Stimulated activated CD8-positive, alpha-beta memory T cell treated with anti-CD3 and anti-CD28 coated beads, Interleukin-12 subunit alpha, Interleukin-12 subunit beta, amount 100 ng/mL, for 1 hour (primary cell): ENCODE measurements around the gene FBXL17.
"Not testable (repeated sequence)": the region's sequence is repeated elsewhere in the genome, so short reads cannot be mapped to it uniquely, and the experiment has no call there.

Source experiments
- DNase-seq: peaks from one replicate; pipeline ENCODE4 v3.0.0-alpha.2; 2020; ENCODE audit warnings: low read depth

FBXL17 gene

GRCh38 chr5:108303611-108304010 is 78.3 kb downstream of the FBXL17 start:
- no peak for DNase-seq

GRCh38 chr5:108303086-108303485 is 78.8 kb downstream of the FBXL17 start:
- DNase-seq = no peak

- DNase-seq = no peak
These were observed 84.8 kb downstream of the FBXL17 start for GRCh38 chr5:108297042-108297601.

- DNase-seq = no peak
These were observed 86.1 kb downstream of the FBXL17 start for GRCh38 chr5:108295578-108296368.

DNA sequence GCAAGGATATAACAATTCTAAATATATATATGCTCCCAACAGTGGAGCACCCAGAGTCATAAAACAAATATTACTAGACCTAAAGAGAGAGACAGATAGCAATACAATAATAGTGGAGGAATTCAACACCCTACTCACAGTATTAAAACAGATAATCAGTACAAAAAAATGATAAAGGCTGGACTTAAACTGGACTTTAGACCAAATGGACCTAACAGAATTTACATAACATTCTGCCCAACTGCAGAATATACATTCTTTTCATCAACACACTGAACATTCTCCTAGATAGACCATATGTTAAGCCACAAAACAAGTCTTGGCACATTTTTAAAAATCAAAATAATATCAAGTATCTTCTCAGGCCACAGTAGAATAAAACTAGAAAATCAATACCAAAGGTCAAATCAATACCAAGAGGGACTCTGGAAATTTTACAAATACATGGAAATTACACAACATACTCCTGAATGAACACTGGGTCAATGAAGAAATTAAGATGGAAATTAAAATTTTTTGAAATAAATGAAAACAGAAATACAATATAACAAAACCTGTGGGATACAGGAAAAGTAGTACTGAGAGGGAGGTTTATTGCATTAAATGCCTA is 100.8 kb downstream of the FBXL17 start:
- DNase-seq = no peak

GRCh38 chr5:108280248-108280647 is 101.7 kb downstream of the FBXL17 start:
- no peak for DNase-seq

DNA sequence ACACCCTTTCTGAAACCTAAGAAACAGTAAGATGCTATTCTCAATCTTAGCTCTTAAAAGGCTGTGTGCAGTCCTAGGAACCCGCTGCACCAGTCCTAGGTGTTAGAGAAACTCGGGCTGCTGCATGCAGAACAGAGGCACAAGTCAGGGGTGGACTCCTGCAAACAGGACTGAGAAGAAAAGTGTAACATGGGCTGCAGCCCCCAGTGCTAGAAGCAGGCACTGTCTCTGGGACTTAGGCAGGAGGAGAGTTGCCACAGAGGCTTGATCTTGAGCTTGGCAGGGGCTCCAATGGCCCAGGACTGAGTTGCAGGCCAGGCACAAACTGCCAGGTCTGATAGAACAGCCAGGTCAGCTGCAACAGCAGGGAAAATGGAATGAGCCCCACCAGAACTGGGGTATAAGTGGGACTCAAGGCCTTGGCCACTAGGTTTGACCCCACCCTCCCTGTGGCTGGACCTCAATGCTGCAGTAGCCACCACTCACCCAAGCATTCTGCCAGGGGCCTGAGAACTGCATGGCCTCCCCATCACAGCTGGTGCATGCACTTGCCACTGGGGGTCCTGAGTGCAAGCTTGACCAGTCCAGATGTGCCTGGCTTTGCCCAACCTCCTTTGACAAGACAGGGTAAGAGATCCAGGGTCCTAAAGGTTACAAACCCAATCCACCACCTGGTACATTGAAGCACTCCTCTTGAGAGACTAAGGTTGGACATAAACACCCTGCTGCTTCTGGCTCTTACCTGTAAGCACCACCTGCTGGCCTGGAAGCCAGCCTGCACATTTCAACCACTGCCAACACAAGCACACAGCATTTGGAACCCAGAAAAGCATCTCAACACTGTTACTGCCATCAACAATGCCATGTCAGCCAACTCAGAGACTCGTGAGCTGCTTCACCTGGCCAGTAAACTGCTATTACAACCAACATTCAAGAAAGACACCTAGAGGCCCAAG is 103.3 kb downstream of the FBXL17 start:
- no peak for DNase-seq

DNA sequence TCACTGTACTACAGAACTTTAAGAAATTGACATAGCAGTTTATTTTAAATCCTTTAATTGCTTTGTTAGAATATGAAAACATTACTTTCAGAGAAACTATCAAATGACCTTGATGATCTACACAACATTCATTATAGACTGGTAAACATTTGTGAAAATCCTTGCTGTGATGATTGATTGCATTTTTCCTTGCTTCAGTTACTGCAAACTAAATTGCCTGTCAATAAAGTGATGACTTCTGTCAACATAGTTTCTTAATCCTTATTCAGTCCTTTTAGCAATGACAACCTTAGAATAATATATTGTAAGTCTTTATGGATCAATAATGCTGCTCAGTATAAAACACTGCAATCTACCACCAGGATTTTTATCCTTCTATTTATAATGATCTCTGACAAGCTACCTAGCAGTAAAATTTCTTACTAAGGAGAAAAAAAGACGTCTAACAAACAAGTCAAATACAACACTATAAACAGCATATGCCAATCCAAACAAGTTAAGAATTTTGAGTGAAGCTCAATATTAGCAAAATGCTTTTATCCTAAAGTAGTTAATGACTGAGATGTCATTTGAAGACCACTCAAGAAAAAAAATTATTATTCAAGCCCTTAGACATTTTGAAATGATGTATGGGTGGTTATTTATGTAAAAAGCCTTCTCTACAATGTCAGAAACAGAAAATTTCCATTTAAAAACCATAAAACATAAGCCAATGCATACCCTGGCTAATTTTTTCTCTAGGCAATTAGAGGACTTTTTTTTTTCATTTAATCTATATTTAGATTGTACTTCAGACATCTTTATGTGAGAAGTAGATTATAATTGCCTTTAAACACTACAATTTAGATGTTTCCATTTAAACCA is 105.5 kb downstream of the FBXL17 start:
- no peak for DNase-seq

- not testable (repeated sequence) for DNase-seq
These were observed 107.8 kb downstream of the FBXL17 start for GRCh38 chr5:108274080-108274479.

DNA sequence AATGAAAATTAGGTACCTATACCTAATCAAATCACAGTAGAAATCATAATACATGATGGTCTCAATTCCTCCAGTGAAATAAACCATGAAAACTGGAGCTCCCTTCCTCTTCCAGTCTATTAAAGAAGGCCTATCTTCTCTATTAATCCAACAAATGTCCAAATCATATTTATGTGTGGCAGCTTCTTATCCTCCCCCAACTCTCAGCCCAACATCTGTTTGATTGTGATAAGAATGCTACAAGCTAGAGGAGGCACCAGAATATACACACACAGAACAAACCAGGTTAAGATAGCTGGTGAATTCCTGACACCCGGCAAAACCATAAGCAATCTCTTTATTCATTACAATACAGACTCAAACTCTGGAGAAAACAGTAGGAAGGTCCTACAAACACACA is 110.8 kb downstream of the FBXL17 start:
- no peak for DNase-seq

DNA sequence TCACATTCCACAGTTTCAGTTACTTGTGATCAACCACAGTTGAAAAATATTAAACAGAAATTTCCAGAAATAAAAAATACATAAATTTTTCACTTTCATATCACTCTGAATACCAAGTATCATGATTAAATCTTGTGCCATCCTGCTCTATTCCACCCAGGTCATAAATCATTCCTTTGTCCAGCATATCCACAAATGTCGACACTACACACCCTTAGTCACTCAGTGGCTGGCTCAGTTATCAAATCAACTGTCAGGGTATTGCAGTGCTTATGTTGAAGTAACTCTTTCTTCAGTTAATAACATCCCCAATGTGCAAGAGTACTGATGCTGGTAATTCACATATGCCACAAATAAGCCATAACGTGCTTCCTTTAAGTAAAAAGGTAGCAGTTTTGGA is 115.7 kb downstream of the FBXL17 start:
- no peak for DNase-seq

DNA sequence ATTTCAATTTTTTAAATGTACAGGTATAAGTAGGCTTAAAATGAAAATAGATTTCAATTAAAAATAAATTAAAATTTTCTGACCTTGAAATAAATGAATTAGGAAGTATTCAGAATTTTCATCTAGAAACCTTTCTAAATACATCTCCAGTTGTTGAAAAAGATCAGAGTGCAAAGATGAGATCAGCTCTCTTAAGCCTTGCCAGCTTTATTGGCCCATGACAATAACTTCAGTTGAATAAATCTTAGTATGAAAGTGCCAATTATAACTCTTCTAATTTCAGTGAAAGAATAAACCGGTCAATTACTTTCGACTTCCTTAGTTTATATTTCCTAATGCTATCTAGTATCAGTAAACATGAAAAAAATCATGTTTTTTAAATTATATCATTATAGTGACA is 117.4 kb downstream of the FBXL17 start:
- no peak for DNase-seq

GRCh38 chr5:108263338-108263737 is 118.6 kb downstream of the FBXL17 start:
- DNase-seq = no peak

GRCh38 chr5:108260858-108261170 is 121.1 kb downstream of the FBXL17 start:
- no peak for DNase-seq

GRCh38 chr5:108260117-108260857 is 121.6 kb downstream of the FBXL17 start:
- DNase-seq = peak; percentile 48

DNA sequence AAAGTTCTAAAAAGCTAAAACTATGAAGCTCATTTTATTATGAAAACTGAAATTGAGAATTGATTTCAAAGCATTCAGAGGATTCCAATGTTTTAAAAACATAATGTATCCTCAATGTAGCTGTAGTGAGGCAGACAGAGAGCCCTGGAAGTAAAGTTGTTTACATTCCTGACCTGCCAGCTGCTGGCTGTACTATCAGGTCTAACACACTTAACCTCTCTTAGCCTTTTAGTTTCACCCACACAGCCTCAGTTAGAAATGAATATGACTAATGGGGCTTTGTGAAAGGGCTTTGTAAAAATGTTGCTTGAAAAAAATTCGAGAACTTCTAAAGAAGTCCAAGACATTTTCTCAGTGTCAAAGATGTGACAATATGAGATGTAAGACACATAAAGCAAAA is 122.6 kb downstream of the FBXL17 start:
- DNase-seq = no peak

GRCh38 chr5:108257996-108258395 is 123.9 kb downstream of the FBXL17 start:
- no peak for DNase-seq

- no peak for DNase-seq
These were observed 126.4 kb downstream of the FBXL17 start for GRCh38 chr5:108255468-108255867.

DNA sequence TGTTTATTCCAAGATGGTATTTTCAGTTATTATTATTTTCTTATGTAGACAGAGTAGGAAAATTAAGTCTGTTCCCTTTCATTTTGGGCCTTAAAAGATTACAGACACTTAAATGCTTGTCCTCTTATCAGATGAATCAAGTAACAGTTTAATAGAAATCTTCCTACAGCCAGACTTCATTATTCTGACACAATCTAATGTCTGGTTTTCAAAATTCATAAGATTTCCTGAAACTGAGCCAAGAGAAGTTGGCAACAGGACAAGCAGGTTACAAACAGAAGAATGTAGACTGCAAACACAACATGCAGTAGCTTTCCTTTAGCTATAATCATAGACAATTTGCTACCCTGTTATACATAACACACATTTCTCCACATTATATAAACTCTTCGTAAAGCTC is 130.5 kb downstream of the FBXL17 start:
- DNase-seq = no peak

GRCh38 chr5:108249785-108250426 is 132.0 kb downstream of the FBXL17 start:
- DNase-seq = no peak
